ENCODE data around the gene NCAPD2.

DNA sequence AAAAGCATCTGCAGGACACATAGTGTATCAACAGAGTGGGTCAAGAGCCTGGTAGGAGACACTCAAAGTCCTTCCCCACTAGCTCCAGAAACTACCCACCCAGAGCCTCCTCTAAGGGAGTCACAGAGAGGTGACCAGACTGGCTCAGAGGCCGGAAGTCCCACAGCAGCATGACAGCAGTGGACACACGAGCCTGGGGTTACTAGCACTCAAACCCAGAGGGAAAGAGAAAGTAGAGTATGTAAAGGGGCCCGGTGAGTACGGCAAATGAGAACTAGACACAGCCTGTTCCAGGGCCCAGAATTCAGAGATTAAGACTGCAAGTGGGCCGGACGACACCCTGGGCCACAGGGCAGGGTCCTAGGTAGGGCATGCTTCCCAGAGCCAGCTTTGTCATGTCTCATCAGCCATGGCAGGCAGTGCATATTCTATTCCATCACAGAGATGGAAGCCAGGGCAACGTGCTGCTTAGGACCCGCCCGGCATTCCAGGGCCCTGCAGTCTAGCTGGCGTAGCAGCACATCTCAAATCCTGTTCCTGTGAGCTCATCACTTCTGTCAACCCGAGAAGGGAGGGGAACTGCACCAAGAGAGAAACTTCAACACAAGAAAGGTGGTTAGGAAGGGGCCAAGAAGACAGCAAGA, 57.7 kb downstream of the NCAPD2 start:
- TF ChIP-seq, protein P1, sequence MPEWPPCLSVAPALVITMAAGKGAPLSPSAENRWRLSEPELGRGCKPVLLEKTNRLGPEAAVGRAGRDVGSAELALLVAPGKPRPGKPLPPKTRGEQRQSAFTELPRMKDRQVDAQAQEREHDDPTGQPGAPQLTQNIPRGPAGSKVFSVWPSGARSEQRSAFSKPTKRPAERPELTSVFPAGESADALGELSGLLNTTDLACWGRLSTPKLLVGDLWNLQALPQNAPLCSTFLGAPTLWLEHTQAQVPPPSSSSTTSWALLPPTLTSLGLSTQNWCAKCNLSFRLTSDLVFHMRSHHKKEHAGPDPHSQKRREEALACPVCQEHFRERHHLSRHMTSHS (tag by site-specific recombination; IDR thresholded peaks at IDR 0.05) = no peak
- no peak for TF ChIP-seq ZBTB1 (tag by site-specific recombination; IDR thresholded peaks at IDR 0.05)
- no peak for TF ChIP-seq ZXDB (tag by site-specific recombination; IDR thresholded peaks at IDR 0.05)
- TF ChIP-seq ZNF335 (tag by site-specific recombination; conservative IDR thresholded peaks at IDR 0.05) = no peak
- TF ChIP-seq, protein P2, sequence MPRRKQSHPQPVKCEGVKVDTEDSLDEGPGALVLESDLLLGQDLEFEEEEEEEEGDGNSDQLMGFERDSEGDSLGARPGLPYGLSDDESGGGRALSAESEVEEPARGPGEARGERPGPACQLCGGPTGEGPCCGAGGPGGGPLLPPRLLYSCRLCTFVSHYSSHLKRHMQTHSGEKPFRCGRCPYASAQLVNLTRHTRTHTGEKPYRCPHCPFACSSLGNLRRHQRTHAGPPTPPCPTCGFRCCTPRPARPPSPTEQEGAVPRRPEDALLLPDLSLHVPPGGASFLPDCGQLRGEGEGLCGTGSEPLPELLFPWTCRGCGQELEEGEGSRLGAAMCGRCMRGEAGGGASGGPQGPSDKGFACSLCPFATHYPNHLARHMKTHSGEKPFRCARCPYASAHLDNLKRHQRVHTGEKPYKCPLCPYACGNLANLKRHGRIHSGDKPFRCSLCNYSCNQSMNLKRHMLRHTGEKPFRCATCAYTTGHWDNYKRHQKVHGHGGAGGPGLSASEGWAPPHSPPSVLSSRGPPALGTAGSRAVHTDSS (tag by site-specific recombination; IDR thresholded peaks at IDR 0.05) = no peak
- TF ChIP-seq, protein P3, sequence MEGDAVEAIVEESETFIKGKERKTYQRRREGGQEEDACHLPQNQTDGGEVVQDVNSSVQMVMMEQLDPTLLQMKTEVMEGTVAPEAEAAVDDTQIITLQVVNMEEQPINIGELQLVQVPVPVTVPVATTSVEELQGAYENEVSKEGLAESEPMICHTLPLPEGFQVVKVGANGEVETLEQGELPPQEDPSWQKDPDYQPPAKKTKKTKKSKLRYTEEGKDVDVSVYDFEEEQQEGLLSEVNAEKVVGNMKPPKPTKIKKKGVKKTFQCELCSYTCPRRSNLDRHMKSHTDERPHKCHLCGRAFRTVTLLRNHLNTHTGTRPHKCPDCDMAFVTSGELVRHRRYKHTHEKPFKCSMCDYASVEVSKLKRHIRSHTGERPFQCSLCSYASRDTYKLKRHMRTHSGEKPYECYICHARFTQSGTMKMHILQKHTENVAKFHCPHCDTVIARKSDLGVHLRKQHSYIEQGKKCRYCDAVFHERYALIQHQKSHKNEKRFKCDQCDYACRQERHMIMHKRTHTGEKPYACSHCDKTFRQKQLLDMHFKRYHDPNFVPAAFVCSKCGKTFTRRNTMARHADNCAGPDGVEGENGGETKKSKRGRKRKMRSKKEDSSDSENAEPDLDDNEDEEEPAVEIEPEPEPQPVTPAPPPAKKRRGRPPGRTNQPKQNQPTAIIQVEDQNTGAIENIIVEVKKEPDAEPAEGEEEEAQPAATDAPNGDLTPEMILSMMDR (tag by site-specific recombination; IDR thresholded peaks at IDR 0.05) = no peak
